ENCODE measurements around the gene GDAP1L1.
"Not testable (repeated sequence)": the region's sequence is repeated elsewhere in the genome, so short reads cannot be mapped to it uniquely, and the experiment has no call there.

Gene GDAP1L1

DNA sequence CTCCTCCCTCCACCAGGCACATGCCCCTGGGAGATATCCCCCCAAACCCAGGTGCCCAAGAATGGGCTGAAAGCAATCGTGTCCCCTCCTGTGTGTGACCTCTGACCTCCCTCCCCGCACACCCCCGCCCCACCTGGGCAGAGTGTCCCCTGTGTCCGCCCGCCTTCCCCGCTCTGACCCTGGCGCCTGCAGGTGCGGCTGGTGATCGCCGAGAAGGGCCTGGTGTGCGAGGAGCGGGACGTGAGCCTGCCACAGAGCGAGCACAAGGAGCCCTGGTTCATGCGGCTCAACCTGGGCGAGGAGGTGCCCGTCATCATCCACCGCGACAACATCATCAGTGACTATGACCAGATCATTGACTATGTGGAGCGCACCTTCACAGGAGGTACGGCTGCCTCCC is 9.9 kb downstream of the GDAP1L1 start:
- no peak for DNase-seq

- DNase-seq, result no peak
These were observed 11.2 kb downstream of the GDAP1L1 start for GRCh38 chr20:44258226-44258890.

DNA sequence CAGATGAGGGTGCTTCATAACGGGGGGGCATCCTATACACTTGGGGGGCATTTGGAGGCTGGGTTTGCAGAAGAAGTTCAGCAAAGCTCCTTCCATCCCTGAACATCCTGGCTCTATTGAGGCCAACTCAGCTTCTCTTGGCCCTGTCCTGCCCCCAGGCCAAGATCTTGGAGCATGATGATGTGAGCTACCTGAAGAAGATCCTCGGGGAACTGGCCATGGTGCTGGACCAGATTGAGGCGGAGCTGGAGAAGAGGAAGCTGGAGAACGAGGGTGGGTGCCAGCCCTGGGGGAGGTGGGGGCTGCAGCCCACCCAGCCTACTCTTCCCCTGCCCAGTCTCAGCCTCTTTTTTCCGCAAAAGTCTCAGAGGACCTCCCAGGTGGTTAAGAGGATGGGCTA is 17.2 kb downstream of the GDAP1L1 start:
- DNase-seq, result no peak

DNA sequence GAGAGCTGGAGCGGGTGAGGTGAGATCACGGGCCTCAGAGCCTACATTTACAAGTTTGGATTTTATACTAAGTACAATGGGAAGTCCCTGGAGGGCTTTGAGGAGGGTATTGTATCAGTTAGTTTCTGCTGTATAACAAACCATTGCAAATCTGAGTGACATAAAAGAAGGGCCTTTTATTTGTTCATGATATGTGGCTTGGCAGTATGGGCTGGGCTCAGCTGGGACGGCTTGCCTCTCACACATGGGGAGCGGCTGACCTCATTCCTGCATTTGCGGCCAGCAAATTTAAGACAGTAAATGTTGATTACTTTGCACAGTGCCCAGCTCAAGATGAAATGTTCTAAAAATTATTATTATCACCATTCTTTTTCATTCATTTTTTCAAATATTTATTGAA is 21.7 kb downstream of the GDAP1L1 start:
- no peak for DNase-seq

GRCh38 chr20:44271915-44272663 is 25.0 kb downstream of the GDAP1L1 start:
- no peak for DNase-seq

GRCh38 chr20:44273231-44274215 is 26.4 kb downstream of the GDAP1L1 start:
- DNase-seq, result no peak

DNA sequence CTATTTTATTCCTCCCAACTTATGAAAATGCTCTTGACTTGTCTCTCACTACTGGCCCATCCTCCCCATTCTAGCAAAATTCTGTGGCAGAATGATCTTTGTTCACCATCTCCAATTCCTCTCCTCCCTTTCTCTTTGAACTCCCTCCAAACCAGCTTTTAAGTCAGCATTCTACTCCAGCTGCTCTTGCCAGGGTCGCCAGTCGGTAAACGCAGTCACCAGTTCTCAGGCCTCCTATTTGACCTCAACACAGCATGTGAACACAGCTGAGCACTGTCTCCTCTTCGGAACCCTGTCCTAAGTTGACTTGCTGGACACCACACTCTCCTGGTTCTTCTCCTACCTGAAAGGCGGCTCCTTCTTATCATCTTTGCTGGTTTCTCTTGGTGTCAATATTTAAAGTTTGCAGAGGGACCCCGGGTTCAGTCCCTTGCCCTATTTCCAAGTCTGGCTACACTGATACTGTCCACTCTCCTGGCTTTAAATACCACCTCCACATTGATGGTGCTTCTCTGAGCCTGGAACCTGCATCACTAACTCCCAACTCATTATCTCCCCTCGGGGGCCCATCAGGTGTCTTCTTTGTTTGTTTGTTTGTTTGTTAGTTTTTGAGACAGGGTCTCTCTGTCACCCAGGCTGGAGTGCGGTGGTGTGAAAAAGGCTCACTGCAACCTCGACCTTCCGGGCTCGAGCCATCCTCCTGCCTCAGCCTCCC is 27.4 kb downstream of the GDAP1L1 start:
- DNase-seq, result no peak

GRCh38 chr20:44279228-44279627 is 32.1 kb downstream of the GDAP1L1 start:
- no peak for DNase-seq

DNA sequence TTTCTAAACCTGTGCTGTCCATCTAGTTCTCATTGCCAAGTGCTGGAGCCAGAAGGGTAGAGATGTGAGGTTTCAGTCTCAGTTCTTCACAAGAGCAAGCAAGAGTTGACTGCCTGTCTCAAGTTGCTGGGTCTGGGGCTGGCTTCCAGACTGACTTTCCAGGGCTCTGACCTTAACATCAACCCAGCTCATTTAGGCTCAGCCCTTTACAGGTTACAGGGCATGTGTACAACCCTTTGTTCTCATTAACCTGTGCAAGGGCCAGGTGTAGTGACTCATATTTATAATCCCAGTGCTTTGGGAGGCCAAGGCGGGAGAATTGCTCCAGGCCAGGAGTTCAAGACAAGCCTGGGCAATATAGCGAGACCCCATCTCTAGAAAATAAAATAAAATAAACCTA is 33.3 kb downstream of the GDAP1L1 start:
- no peak for DNase-seq

DNA sequence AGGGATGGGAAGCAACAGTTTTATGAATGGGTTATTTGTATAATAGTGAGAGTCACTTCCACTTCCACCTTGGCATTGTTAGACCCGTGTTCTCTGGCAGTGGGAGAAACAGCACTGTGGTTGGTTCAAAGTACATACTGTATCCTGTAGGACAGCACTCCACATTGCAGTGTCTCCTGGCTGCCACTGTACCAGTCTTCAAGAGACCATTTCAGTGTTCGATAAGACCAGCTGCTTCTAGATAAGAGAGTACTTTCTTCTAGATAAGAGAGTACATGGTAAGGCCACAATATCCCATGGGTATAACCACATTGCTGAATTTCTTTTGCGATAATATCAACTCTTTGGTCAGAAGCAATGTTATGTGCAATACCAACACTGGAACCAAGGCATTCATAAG is 35.1 kb downstream of the GDAP1L1 start:
- no peak for DNase-seq

DNA sequence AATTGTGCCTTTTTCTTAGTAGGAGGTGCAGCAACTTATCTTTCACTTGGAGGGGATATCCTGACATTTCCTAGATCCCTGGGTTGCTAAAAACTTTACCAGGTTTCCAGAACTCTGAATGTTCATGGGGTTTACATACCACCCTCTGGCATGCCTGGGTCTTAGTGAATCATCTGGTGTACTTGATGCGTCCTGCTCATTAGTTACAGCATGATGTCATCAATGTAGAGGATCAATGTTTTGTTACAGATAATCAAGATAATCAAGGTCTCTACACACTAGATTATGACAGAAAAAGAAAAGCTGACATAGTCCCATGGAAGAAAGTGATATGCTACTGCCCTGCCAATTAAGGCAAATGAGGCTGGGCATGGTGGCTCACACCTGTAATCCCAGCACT is 36.9 kb downstream of the GDAP1L1 start:
- DNase-seq, result no peak

GRCh38 chr20:44287272-44288097 is 40.4 kb downstream of the GDAP1L1 start:
- DNase-seq, result no peak

- no peak for DNase-seq
These were observed 41.1 kb downstream of the GDAP1L1 start for GRCh38 chr20:44288252-44288651.

DNA sequence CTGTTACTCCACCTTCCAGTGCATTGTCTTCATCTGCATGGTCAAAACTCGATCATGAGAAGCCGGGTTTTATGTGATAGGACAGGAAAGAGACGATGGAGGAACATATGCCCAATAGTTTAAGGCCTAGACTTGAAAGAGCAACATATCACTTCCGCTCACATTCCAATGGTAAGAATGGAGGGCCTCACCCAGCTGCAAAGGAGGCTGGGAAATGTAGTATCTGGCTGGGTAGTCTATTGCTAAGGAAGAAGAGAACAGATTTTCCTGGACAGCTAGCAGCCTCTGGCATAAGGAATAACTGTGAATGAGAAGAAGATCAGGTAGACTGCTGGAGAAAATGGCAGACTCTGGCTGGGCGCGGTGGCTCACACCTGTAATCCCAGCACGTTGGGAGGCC is 44.6 kb downstream of the GDAP1L1 start:
- DNase-seq, result no peak

DNA sequence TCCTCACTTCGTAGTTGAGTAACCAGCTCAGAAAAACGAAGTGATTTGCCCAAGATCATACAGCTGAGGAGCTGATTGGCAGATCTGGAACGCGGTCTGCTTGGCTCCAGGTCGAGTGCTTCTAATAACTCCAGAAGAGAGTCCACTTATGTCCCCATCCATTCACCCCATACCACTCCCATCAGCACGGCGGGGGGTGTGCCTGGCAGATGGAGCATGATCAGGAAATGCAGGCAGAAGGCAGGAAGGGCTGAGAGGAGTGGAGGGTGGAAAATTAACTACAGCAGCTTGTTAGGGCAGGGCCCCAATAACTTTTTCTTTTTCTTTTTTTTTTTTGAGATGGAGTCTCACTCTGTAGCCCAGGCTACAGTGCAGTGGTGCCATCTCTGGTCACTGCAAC is 48.9 kb downstream of the GDAP1L1 start:
- no peak for DNase-seq

DNA sequence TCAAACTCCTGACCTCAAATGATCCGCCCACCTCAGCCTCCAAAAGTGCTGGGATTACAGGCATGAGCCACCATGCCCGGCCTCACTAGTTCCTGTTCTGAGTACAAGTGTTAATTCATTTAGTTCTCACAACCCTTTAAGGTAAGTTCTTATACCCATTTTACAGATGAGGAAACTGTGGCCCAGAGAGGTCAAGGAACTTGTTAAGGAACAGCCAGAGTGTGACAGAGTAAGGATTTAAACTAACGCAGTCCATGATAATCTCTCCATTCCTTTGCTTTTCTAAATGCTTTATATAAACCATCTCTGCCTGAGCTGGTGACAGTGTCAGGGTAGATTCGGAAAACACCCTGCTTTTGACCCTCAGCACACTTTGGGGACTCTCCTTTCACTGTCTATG is 50.6 kb downstream of the GDAP1L1 start:
- no peak for DNase-seq

DNA sequence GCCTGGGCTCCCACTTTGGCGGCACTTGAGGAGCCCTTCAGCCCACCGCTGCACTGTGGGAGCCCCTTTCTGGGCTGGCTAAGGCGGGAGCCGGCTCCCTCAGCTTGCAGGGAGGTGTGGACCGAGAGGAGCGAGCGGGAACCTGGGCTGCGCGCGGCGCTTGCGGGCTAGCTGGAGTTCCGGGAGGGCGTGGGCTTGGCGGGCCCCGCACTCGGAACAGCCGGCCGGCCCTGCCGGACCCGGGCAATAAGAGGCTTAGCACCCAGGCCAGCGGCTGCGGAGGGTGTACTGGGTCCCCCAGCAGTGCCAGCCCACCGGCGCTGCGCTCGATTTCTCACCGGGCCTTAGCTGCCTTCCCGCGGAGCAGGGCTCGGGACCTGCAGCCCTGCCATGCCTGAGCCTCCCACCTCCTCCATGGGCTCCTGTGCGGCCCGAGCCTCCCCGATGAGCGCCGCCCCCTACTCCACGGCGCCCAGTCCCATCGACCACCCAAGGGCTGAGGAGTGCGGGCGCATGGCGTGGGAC is 52.0 kb downstream of the GDAP1L1 start:
- DNase-seq, result not testable (repeated sequence)

DNA sequence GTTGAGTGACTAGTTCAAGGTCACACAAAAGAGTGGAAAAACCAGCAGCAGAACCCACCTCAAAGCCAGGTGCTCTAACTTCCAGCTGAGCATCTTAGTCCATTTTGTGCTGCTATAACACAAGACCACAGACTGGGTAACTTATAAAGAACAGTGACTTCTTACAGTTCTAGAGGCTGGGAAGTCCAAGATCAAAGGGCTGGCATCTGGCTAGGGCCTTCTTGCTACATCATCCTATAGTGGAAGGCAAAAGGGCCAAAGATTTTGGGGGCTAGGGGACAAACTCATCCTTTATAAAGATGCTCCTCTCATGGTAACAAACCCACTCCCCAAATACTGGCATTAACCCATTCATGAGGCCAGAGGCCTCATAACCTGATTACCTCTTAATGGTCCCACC is 54.2 kb downstream of the GDAP1L1 start:
- DNase-seq, result no peak

- no peak for DNase-seq
These were observed 55.0 kb downstream of the GDAP1L1 start for GRCh38 chr20:44302026-44302669.

- no peak for DNase-seq
These were observed 55.6 kb downstream of the GDAP1L1 start for GRCh38 chr20:44302736-44303135.

DNA sequence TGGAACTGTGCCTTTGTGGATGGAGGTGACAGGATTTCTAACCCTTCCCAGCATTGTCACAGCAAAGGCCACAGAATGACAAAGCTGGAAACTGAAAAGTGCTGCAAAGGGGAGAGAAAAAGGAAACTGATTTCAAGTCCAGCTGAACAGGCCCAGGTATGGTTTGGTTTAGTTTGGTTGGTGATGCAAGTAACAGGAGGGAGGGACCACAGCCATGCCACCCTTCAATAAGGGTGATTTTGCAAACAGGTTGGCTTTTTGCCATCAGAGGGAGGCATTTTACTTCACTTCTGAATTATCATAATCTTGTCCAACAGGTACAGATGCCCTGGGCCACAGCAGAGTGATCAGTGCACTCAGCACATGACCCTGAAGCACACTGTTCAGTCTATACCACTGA is 57.3 kb downstream of the GDAP1L1 start:
- no peak for DNase-seq
